Measurements from ENCODE around the gene ABCC11.

DNA sequence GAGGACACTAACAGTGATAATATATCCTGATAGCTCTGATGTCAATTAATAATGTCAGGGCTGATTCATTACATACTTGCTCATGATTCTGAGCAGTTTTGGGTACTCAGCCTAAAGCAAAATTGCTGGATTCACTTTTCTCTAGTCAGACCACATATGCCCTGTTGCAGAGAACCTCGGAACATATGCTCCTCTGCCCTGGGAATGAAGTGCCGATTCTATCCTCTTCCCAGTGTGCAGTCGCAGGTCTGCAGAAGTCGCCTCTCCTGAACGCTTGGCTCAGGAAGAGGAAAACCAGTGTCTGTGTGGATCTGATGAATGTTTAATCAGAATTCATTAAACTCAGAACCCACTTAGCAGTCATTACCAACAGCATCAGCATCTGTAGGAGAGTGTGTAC is 126.1 kb downstream of the ABCC11 start:
- TF ChIP-seq, protein P1, sequence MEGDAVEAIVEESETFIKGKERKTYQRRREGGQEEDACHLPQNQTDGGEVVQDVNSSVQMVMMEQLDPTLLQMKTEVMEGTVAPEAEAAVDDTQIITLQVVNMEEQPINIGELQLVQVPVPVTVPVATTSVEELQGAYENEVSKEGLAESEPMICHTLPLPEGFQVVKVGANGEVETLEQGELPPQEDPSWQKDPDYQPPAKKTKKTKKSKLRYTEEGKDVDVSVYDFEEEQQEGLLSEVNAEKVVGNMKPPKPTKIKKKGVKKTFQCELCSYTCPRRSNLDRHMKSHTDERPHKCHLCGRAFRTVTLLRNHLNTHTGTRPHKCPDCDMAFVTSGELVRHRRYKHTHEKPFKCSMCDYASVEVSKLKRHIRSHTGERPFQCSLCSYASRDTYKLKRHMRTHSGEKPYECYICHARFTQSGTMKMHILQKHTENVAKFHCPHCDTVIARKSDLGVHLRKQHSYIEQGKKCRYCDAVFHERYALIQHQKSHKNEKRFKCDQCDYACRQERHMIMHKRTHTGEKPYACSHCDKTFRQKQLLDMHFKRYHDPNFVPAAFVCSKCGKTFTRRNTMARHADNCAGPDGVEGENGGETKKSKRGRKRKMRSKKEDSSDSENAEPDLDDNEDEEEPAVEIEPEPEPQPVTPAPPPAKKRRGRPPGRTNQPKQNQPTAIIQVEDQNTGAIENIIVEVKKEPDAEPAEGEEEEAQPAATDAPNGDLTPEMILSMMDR (IDR thresholded peaks at IDR 0.05): no peak
- no peak for TF ChIP-seq POLR2A (IDR thresholded peaks at IDR 0.05)

All from Peyer's patch (tissue), 4 donors.